Progenitor cell of endocrine pancreas (in vitro differentiated cells): ENCODE results near the gene SLC16A12. TPM values are rescaled to one million over a fixed set of nuclear protein-coding genes. Genes with fewer than 3 reads are reported as not detected.

Experiments
- DNase-seq: peaks from one replicate; pipeline ENCODE4 v3.0.0; 2021; ENCODE audit warnings: low spot score; ENCODE audit not compliant: unreplicated experiment
- H3K27ac Mint-ChIP-seq: 2 replicates; pipeline ENCODE4 v1.8.0; 2021; ENCODE audit warnings: mild to moderate bottlenecking, moderate library complexity, mixed read lengths
- H3K27me3 Mint-ChIP-seq: 2 replicates; pipeline ENCODE4 v1.8.0; 2021; ENCODE audit warnings: mixed read lengths
- H3K36me3 Mint-ChIP-seq: 2 replicates; pipeline ENCODE4 v1.8.0; 2022; ENCODE audit warnings: mixed read lengths; ENCODE audit not compliant: insufficient read depth
- H3K4me1 Mint-ChIP-seq: 2 replicates; pipeline ENCODE4 v1.8.0; 2021; ENCODE audit warnings: low read depth, mixed read lengths
- H3K4me3 Mint-ChIP-seq: 2 replicates; pipeline ENCODE4 v1.8.0; 2021; ENCODE audit warnings: low read depth, mild to moderate bottlenecking, moderate library complexity, mixed read lengths
- H3K9me3 Mint-ChIP-seq: 2 replicates; pipeline ENCODE4 v1.8.0; 2021; ENCODE audit warnings: low read depth, mixed read lengths
- CTCF ChIP-seq: fragments of 200-600 bp; sonication (generic); IDR thresholded peaks from one replicate; pipeline ENCODE4 v1.5.0; 2021; ENCODE audit warnings: antibody characterized with exemption, mild to moderate bottlenecking; ENCODE audit not compliant: unreplicated experiment
- total RNA-seq: library from RNA; stranded (reverse); gene quantifications from 2 replicates; pipeline ENCODE4 v1.2.1, GENCODE V29; 2021

The SLC16A12 gene
- total RNA-seq, 1 donor from 2014 or later = 16.1 TPM

DNA sequence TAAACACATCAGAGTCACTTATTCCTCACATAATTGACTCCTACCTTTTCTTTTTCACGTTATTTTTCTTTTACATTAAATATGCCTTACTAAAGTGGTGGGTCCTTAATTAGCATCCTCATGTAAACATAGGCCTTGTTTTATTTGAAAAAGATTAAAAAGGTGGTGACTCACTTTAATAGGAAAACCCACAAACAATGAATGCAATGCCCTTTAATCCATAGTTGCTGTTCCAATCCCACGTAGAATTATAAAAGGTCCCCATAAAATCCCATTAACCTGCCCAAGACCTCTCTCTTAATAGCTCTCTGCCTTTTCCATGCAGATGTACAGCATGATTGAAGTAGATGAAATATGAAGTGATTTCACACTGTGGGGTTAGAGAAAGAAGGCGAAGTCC lies 32.2 kb downstream of the SLC16A12 start:
- DNase-seq = no peak
- no peaks in the 10 kb centered on the region for H3K27me3 Mint-ChIP-seq
- peaks cover 15% of the 10 kb centered on the region for H3K9me3 Mint-ChIP-seq
- H3K4me1 Mint-ChIP-seq = peaks cover 5% of the 10 kb centered on the region
- H3K4me3 Mint-ChIP-seq = no peak overlapping the region
- H3K27ac Mint-ChIP-seq = peak overlapping the region; percentile 4
- peaks cover 19% of the 10 kb centered on the region for H3K36me3 Mint-ChIP-seq
- no peak for TF ChIP-seq CTCF

GRCh38 chr10:89502549-89502948 lies 32.8 kb downstream of the SLC16A12 start:
- Mint-ChIP-seq H3K36me3 (peaks cover 19% of the 10 kb centered on the region), H3K9me3 (peaks cover 15% of the 10 kb centered on the region), H3K4me1 (peaks cover 2% of the 10 kb centered on the region), H3K27ac (no peak overlapping the region), H3K4me3 (no peak overlapping the region), H3K27me3 (no peaks in the 10 kb centered on the region)
- no peak for DNase-seq
- TF ChIP-seq CTCF = no peak

- DNase-seq = no peak
- no peak overlapping the region for H3K4me3 Mint-ChIP-seq
- peaks cover 7% of the 10 kb centered on the region for H3K36me3 Mint-ChIP-seq
- no peak for TF ChIP-seq CTCF
- peaks cover 2% of the 10 kb centered on the region for H3K9me3 Mint-ChIP-seq
- H3K27me3 Mint-ChIP-seq = no peaks in the 10 kb centered on the region
- no peak overlapping the region for H3K27ac Mint-ChIP-seq
- peaks cover 22% of the 10 kb centered on the region for H3K4me1 Mint-ChIP-seq
These were observed 40.8 kb downstream of the SLC16A12 start for GRCh38 chr10:89494575-89494974.

GRCh38 chr10:89494068-89494467 lies 41.3 kb downstream of the SLC16A12 start:
- TF ChIP-seq CTCF = no peak
- Mint-ChIP-seq H3K36me3 (peaks cover 5% of the 10 kb centered on the region), H3K27me3 (no peaks in the 10 kb centered on the region), H3K27ac (no peak overlapping the region), H3K4me1 (peaks cover 22% of the 10 kb centered on the region), H3K9me3 (no peaks in the 10 kb centered on the region), H3K4me3 (no peak overlapping the region)
- no peak for DNase-seq

- H3K4me1 Mint-ChIP-seq = peaks cover 22% of the 10 kb centered on the region
- no peaks in the 10 kb centered on the region for H3K27me3 Mint-ChIP-seq
- TF ChIP-seq CTCF = no peak
- no peak overlapping the region for H3K27ac Mint-ChIP-seq
- H3K36me3 Mint-ChIP-seq = peaks cover 3% of the 10 kb centered on the region
- H3K4me3 Mint-ChIP-seq = no peak overlapping the region
- no peak for DNase-seq
- no peaks in the 10 kb centered on the region for H3K9me3 Mint-ChIP-seq
These were observed 43.5 kb downstream of the SLC16A12 start for GRCh38 chr10:89491932-89492331.
